Neural progenitor cell (in vitro differentiated cells): Measurements from ENCODE around the gene DPM1.

Experiments
- CTCF ChIP-seq: fragments of 200-600 bp; sonication (generic); IDR thresholded peaks from 2 replicates; pipeline ENCODE4 v1.5.1; 2017; ENCODE audit warnings: antibody characterized with exemption, mild to moderate bottlenecking
- EZH2 ChIP-seq: fragments of 200-600 bp; sonication (generic); IDR thresholded peaks from 2 replicates; pipeline ENCODE4 v1.6.1; 2017; ENCODE audit warnings: antibody characterized with exemption, mild to moderate bottlenecking, moderate library complexity
- EZH2phosphoT487 ChIP-seq: fragments of 200-600 bp; sonication (generic); IDR thresholded peaks from 2 replicates; pipeline ENCODE4 v1.6.1; 2017; ENCODE audit warnings: antibody characterized with exemption

- TF ChIP-seq CTCF (no peak), EZH2phosphoT487 (no peak), EZH2 (no peak)
Observed at GRCh38 chr20:50893620-50894019, 64.7 kb downstream of the DPM1 start.
